Caco-2 (cell line): ENCODE measurements around the gene TINAG. TPM values are rescaled to one million over a fixed set of nuclear protein-coding genes. Genes with fewer than 3 reads are reported as not detected.

ENCODE experiments used
- BruUV-seq: library from RNA; stranded (reverse); fragments of 400-500 nt; replicated peaks from 2 replicates; lab custom pipeline; 2021; lab: Mats Ljungman, UMichigan
- CTCF ChIA-PET: fragments of 300-600 bp; sonication (Branson Sonifier 250); formaldehyde crosslinking; loops from one replicate; lab custom pipeline; 2022; ENCODE audit warnings: antibody characterized with exemption; lab: Charles Lee
- POLR2A ChIA-PET: fragments of 300-600 bp; sonication (Branson Sonifier 250); formaldehyde crosslinking; loops from one replicate; lab custom pipeline; 2022; ENCODE audit warnings: antibody characterized with exemption; lab: Charles Lee
- DNase-seq, 2 experiments: peaks; one replicate each; pipeline versions ENCODE4 v3.0.0 to v3.0.0-alpha.2; 2020 to 2022
- H3K27me3 ChIP-seq: replicated peaks from 2 replicates; pipeline ENCODE4 v1.6.0; 2011; ENCODE audit warnings: low read length; ENCODE audit not compliant: control insufficient read depth, insufficient read depth
- H3K36me3 ChIP-seq: 2 replicates; pipeline ENCODE4 v1.5.1; 2011; ENCODE audit warnings: low read length; ENCODE audit not compliant: control insufficient read depth, insufficient read depth
- H3K4me1 ChIP-seq: fragments of 250-450 bp; sonication (Bioruptor Pico); 2 replicates; pipeline ENCODE4 v1.5.1; 2020; ENCODE audit warnings: mild to moderate bottlenecking
- H3K4me3 ChIP-seq: 2 replicates; pipeline ENCODE4 v1.5.1; 2011; ENCODE audit warnings: low read depth, mild to moderate bottlenecking, control low read depth, low read length
- H3K9me3 ChIP-seq: fragments of 250-450 bp; sonication (Bioruptor Pico); 2 replicates; pipeline ENCODE4 v1.5.1; 2020; ENCODE audit warnings: mild to moderate bottlenecking, moderate library complexity
- H3K27ac Mint-ChIP-seq: one replicate; pipeline ENCODE4 v1.8.0; 2022; ENCODE audit warnings: mixed read lengths; ENCODE audit not compliant: unreplicated experiment
- H3K27me3 Mint-ChIP-seq: one replicate; pipeline ENCODE4 v1.8.0; 2022; ENCODE audit warnings: mixed read lengths; ENCODE audit not compliant: insufficient read depth, unreplicated experiment
- H3K36me3 Mint-ChIP-seq: one replicate; pipeline ENCODE4 v1.8.0; 2022; ENCODE audit warnings: mild to moderate bottlenecking, mixed read lengths; ENCODE audit not compliant: insufficient read depth, unreplicated experiment
- H3K4me1 Mint-ChIP-seq: one replicate; pipeline ENCODE4 v1.8.0; 2022; ENCODE audit warnings: low read depth, mixed read lengths; ENCODE audit not compliant: unreplicated experiment
- H3K4me3 Mint-ChIP-seq: one replicate; pipeline ENCODE4 v1.8.0; 2022; ENCODE audit warnings: mild to moderate bottlenecking, moderate library complexity, mixed read lengths; ENCODE audit not compliant: unreplicated experiment
- H3K9me3 Mint-ChIP-seq: one replicate; pipeline ENCODE4 v1.8.0; 2022; ENCODE audit warnings: mixed read lengths; ENCODE audit not compliant: unreplicated experiment
- CTCF ChIP-seq, 2 experiments: fragments of 200-600 bp in 1 of 2; IDR thresholded peaks; 1 replicate in 1 of 2; 2 replicates in 1 of 2; pipeline versions ENCODE4 v1.5.1 to v1.8.0; 2011 to 2022; ENCODE audit warnings: antibody characterized with exemption in 1 of 2, control low read depth in 1 of 2, inconsistent platforms in 1 of 2, low read depth in 1 of 2, low read length in 1 of 2, mild to moderate bottlenecking in 1 of 2, moderate library complexity in 1 of 2; ENCODE audit not compliant: insufficient read depth in 1 of 2, severe bottlenecking in 1 of 2, unreplicated experiment in 1 of 2
- intact Hi-C: fragments of 100-400 bp; cut with micrococcal nuclease; formaldehyde crosslinking; loops from one replicate; pipeline ENCODE4 v1.10.0; 2022; ENCODE audit not compliant: unreplicated experiment
- total RNA-seq: library from RNA; stranded (reverse); gene quantifications from 2 replicates; pipeline ENCODE4 v1.2.3, GENCODE V29; 2022

The TINAG gene
- total RNA-seq, 1 experiment from 2014 or later, result not detected

DNA sequence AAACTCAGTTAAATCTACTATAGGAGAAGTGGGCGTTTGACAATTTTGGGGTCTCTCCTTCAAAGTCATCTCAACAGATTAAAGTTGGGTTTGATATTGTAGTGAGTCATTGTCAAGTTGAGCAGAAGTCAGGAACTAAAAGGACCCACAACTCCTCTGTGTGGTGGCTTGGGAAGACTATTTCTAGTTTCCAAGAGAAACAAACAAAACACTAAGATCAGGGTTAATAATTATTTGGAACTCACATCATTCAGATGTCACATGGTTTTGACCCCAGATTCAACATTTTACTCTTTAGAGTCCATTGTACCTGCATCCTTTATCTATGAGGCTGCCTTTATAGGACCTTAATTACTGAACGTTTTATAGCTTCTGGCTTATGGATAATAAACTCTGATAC is 45.3 kb upstream of the TINAG start:
- intact Hi-C loops, result loop anchor here (10.0 kb wide), 1 partner anchor 168 kb away; no protein-coding TSS in a partner anchor

DNA sequence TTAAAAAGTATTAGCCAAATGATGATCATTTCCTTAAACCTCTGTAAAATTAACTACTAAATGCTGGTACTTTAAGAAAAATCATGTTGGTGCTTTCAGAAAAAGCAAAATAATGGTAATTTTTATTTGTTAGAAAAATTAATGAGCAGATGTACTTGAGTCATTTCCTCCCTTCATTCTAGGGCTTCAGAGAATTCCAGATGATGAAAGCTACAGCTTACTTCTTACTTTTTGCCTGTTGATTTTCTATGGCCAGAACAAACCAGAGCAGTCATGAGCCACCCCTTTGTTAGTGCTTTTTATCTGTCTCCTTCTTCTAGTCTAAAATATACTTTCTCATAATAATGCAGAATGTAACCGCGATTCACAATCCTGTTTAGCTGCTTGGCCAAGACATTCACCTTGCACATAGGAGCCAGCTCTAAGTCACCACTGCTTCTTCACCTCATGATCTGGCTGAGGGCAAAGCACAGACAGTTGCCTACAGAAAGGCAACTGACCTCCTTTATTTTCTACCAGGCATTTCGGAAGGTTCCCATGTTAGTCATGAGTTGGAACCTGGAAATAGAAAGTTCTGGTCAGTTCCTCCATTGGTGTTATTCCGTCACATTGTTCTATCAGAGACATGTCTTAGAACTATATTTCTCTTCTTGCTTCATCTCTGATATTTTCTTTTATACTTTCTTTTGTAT is 43.5 kb upstream of the TINAG start:
- Mint-ChIP-seq H3K9me3 (no peaks in the 10 kb centered on the region), H3K4me1 (no peaks in the 10 kb centered on the region), H3K27me3 (no peaks in the 10 kb centered on the region), H3K27ac (no peak overlapping the region), H3K4me3 (no peak overlapping the region), H3K36me3 (no peaks in the 10 kb centered on the region)
- Histone ChIP-seq H3K36me3 (no peaks in the 10 kb centered on the region), H3K27me3 (no peaks in the 10 kb centered on the region), H3K4me1 (0 out of 2 replicates have a peak, but pooled peaks cover 10% of the 10 kb centered on the region), H3K9me3 (no peaks in the 10 kb centered on the region), H3K4me3 (no peak overlapping the region)
- ChIA-PET CTCF (interaction anchor here (0.6 kb wide), 1 partner anchor 37 kb away, joined by 3 read pairs; no protein-coding TSS in a partner anchor), POLR2A (no interaction called here)
- no peak for TF ChIP-seq CTCF (IDR thresholded peaks at IDR 0.05; ENCODE audit: insufficient read depth in 1 of 2, low read depth in 1 of 2, low read length in 1 of 2, severe bottlenecking in 1 of 2, unreplicated experiment in 1 of 2)
- intact Hi-C loops, result loop anchor here (10.0 kb wide), 1 partner anchor 170 kb away; no protein-coding TSS in a partner anchor
- DNase-seq, result no peak
- no TSS peak for BruUV-seq

More for the DNA sequence above, 45.3 kb upstream of the TINAG start:
- Histone ChIP-seq H3K4me3 (no peak overlapping the region), H3K4me1 (0 out of 2 replicates have a peak, but pooled peaks cover 10% of the 10 kb centered on the region), H3K36me3 (no peaks in the 10 kb centered on the region), H3K27me3 (no peaks in the 10 kb centered on the region), H3K9me3 (no peaks in the 10 kb centered on the region)
- no peak overlapping the region for H3K27ac Mint-ChIP-seq
- DNase-seq, result no peak
- H3K4me1 Mint-ChIP-seq, result no peaks in the 10 kb centered on the region
- ChIA-PET CTCF (interaction anchor here (1.3 kb wide), 1 partner anchor 277 kb away, joined by 3 read pairs; no protein-coding TSS in a partner anchor), POLR2A (no interaction called here)
- no peak overlapping the region for H3K4me3 Mint-ChIP-seq
- no peak for TF ChIP-seq CTCF (IDR thresholded peaks at IDR 0.05; ENCODE audit: insufficient read depth in 1 of 2, low read depth in 1 of 2, low read length in 1 of 2, severe bottlenecking in 1 of 2, unreplicated experiment in 1 of 2)
- no peaks in the 10 kb centered on the region for H3K9me3 Mint-ChIP-seq
- no TSS peak for BruUV-seq
- H3K36me3 Mint-ChIP-seq, result no peaks in the 10 kb centered on the region
- no peaks in the 10 kb centered on the region for H3K27me3 Mint-ChIP-seq

- Mint-ChIP-seq H3K4me3 (no peak overlapping the region), H3K9me3 (no peaks in the 10 kb centered on the region), H3K4me1 (no peaks in the 10 kb centered on the region), H3K27ac (no peak overlapping the region), H3K36me3 (no peaks in the 10 kb centered on the region), H3K27me3 (no peaks in the 10 kb centered on the region)
- CTCF ChIA-PET, result interaction anchor here (0.7 kb wide), 1 partner anchor 291 kb away, joined by 5 read pairs; no protein-coding TSS in a partner anchor
- TF ChIP-seq CTCF (IDR thresholded peaks at IDR 0.05; ENCODE audit: insufficient read depth in 1 of 2, low read depth in 1 of 2, low read length in 1 of 2, severe bottlenecking in 1 of 2, unreplicated experiment in 1 of 2), result peak in 1 of 2 experiments; percentile 23
- POLR2A ChIA-PET, result no interaction called here
- Histone ChIP-seq H3K36me3 (no peaks in the 10 kb centered on the region), H3K4me3 (no peak overlapping the region), H3K9me3 (no peaks in the 10 kb centered on the region), H3K4me1 (0 out of 2 replicates have a peak, but pooled peaks cover 10% of the 10 kb centered on the region), H3K27me3 (no peaks in the 10 kb centered on the region)
- no peak for DNase-seq
- no TSS peak for BruUV-seq
- intact Hi-C loops, result loop anchor here (10.0 kb wide), 1 partner anchor 172 kb away; no protein-coding TSS in a partner anchor
Measured at GRCh38 chr6:54266400-54266923, 41.8 kb upstream of the TINAG start.
